ENCODE measurements around the gene KAZN.

The KAZN gene

DNA sequence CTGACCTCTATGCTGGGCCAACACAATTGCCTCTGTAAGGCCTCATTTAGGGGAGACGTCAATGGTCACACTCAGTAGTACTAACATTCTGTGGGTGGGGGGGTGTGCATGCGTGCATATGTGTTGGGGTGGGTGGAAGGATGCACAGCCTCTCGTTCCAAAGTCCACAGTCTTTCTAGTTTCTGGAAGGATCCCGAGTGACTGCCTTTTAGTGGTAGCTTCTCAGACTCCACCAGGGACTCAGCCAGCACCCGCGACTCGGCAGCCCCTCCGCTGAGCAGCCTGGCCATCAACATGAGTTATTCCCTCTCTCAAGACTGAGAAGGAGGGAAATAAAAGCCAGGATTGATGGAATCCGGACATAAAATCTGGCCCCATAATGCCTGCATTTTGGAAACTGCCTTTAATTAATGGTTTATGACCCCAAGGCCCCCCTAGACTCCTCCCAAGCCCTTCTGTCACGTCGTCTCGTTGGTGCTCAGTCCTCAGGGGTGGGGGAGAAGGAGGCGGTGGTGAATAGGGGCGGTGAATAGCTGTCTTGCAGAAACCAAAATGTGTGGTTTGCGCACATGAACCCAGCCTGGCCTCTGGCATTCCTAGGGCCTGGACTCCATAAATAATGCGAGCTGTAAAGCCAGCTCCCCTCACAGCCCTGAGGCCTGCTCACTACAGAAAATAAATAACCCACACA lies 489.9 kb downstream of the KAZN start:
- ATAC-seq, result no peak
- no peak for TF ChIP-seq RARB (CRISPR knock-in tag; IDR thresholded peaks at IDR 0.05)
- no peak for TF ChIP-seq CSRNP3 (CRISPR knock-in tag; IDR thresholded peaks at IDR 0.05)
- no peak for TF ChIP-seq CREB5 (CRISPR knock-in tag; IDR thresholded peaks at IDR 0.05; ENCODE audit: low read depth)
- TF ChIP-seq ZFP30 (CRISPR knock-in tag; IDR thresholded peaks at IDR 0.05), result no peak
- no peak for TF ChIP-seq ZNF70 (CRISPR knock-in tag; IDR thresholded peaks at IDR 0.05)

- ATAC-seq, result peak; percentile 52
These were observed 490.9 kb downstream of the KAZN start for GRCh38 chr1:15089258-15089992.

GRCh38 chr1:15090373-15090772 lies 491.9 kb downstream of the KAZN start:
- ATAC-seq, result no peak
- no peak for TF ChIP-seq TCF4 (CRISPR knock-in tag; IDR thresholded peaks at IDR 0.05; ENCODE audit: borderline replicate concordance)
- no peak for TF ChIP-seq TOX (CRISPR knock-in tag; IDR thresholded peaks at IDR 0.05; ENCODE audit: borderline replicate concordance)
- no peak for TF ChIP-seq TSHZ2 (CRISPR knock-in tag; IDR thresholded peaks at IDR 0.05)
- TF ChIP-seq ZFP3 (CRISPR knock-in tag; IDR thresholded peaks at IDR 0.05), result no peak
- TF ChIP-seq, protein P1, sequence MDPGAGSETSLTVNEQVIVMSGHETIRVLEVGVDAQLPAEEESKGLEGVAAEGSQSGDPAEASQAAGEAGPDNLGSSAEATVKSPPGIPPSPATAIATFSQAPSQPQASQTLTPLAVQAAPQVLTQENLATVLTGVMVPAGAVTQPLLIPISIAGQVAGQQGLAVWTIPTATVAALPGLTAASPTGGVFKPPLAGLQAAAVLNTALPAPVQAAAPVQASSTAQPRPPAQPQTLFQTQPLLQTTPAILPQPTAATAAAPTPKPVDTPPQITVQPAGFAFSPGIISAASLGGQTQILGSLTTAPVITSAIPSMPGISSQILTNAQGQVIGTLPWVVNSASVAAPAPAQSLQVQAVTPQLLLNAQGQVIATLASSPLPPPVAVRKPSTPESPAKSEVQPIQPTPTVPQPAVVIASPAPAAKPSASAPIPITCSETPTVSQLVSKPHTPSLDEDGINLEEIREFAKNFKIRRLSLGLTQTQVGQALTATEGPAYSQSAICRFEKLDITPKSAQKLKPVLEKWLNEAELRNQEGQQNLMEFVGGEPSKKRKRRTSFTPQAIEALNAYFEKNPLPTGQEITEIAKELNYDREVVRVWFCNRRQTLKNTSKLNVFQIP (CRISPR knock-in tag; IDR thresholded peaks at IDR 0.05; ENCODE audit: borderline replicate concordance, low read depth), result no peak
- no peak for TF ChIP-seq OSR1 (CRISPR knock-in tag; IDR thresholded peaks at IDR 0.05)
- no peak for TF ChIP-seq BACH2 (CRISPR knock-in tag; IDR thresholded peaks at IDR 0.05; ENCODE audit: borderline replicate concordance)
- TF ChIP-seq ZNF8 (CRISPR knock-in tag; IDR thresholded peaks at IDR 0.05), result no peak
- no peak for TF ChIP-seq CSDC2 (CRISPR knock-in tag; IDR thresholded peaks at IDR 0.05)
- no peak for TF ChIP-seq ISL1 (CRISPR knock-in tag; IDR thresholded peaks at IDR 0.05)
- no peak for TF ChIP-seq ZC3H10 (CRISPR knock-in tag; IDR thresholded peaks at IDR 0.05)

More at GRCh38 chr1:15089258-15089992, 490.9 kb downstream of the KAZN start:
- TF ChIP-seq CSDC2 (CRISPR knock-in tag; IDR thresholded peaks at IDR 0.05), result no peak
- TF ChIP-seq SNAI2 (CRISPR knock-in tag; IDR thresholded peaks at IDR 0.05), result no peak
- no peak for TF ChIP-seq TOX (CRISPR knock-in tag; IDR thresholded peaks at IDR 0.05; ENCODE audit: borderline replicate concordance)
- no peak for TF ChIP-seq TSHZ2 (CRISPR knock-in tag; IDR thresholded peaks at IDR 0.05)
- no peak for TF ChIP-seq ESRRG (CRISPR knock-in tag; IDR thresholded peaks at IDR 0.05)
- no peak for TF ChIP-seq CSRNP3 (CRISPR knock-in tag; IDR thresholded peaks at IDR 0.05)
- no peak for TF ChIP-seq ZFP30 (CRISPR knock-in tag; IDR thresholded peaks at IDR 0.05)
- TF ChIP-seq ISL1 (CRISPR knock-in tag; IDR thresholded peaks at IDR 0.05), result no peak
